Stimulated activated CD4-positive, alpha-beta T cell treated with anti-CD3 and anti-CD28 coated beads, Interleukin-15, amount 100 ng/mL, for 24 hours (primary cell): ENCODE data around the gene ALDH8A1.

ENCODE experiments used
- DNase-seq: peaks from one replicate; pipeline ENCODE4 v3.0.0-alpha.2; 2020

The ALDH8A1 gene

GRCh38 chr6:134870677-134871498 lies 79.0 kb downstream of the ALDH8A1 start:
- DNase-seq, result no peak

GRCh38 chr6:134868812-134869211 lies 81.1 kb downstream of the ALDH8A1 start:
- DNase-seq, result no peak
